GM06990 (cell line): ENCODE data around the gene HMOX2.

Source experiments
- DNase-seq: peaks from one replicate; pipeline ENCODE4 v3.0.0-alpha.2; 2011; ENCODE audit not compliant: insufficient read length; ENCODE audit errors: extremely low read depth
- H3K27me3 ChIP-seq: replicated peaks from 2 replicates; pipeline ENCODE4 v1.6.0; 2011; ENCODE audit warnings: low read length; ENCODE audit not compliant: control insufficient read depth, insufficient read depth
- H3K36me3 ChIP-seq: 2 replicates; pipeline ENCODE4 v1.5.1; 2011; ENCODE audit warnings: low read length; ENCODE audit not compliant: control insufficient read depth, insufficient read depth
- H3K4me3 ChIP-seq: replicated peaks from 2 replicates; pipeline ENCODE4 v1.5.1; 2011; ENCODE audit warnings: low read depth, mild to moderate bottlenecking, control low read depth, low read length
- CTCF ChIP-seq: IDR thresholded peaks from 2 replicates; pipeline ENCODE4 v1.5.1; 2011; ENCODE audit warnings: low read length, control low read depth, mild to moderate bottlenecking, inconsistent platforms; ENCODE audit not compliant: insufficient read depth, poor library complexity, severe bottlenecking

The HMOX2 gene

GRCh38 chr16:4433914-4434787, 42.0 kb upstream of the HMOX2 start:
- peaks cover 14% of the 10 kb centered on the region for H3K36me3 ChIP-seq
- DNase-seq: no peak
- no peak for TF ChIP-seq CTCF
- no peaks in the 10 kb centered on the region for H3K27me3 ChIP-seq
- no peak overlapping the region for H3K4me3 ChIP-seq

DNA sequence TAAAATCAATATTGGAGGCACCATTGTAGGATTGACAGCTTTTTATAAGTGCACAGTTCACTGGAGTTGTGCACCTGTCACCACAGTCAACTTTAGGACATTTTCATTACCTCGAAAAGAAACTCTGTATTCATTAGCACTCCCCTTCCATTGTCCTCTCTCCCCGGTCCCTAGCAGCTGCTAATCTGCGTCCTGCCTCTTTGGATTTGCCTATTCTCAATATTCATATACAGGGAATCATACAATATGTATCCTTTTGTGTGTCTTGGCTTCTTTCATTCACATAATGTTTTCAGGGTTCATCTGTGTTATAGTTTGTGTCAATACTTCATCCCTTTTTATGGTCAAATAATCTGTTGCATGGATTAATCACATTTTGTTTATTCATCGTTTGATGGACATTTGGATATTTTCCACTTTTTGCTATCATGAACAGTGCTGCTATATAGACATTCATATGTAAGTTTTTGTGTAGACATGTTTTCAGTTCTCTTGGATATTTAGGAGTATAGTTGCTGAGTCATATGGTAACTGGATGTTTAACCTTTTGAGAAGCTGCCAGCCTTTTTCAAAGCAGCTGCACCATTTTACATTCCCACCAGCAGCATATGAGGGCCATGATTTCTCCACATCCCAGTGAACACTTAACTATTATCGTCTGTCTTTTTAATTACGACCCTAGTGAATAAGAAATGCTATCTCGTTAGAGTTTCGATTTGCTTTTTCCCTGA, 40.7 kb upstream of the HMOX2 start:
- Histone ChIP-seq H3K4me3 (no peak overlapping the region), H3K36me3 (peaks cover 19% of the 10 kb centered on the region), H3K27me3 (no peaks in the 10 kb centered on the region)
- no peak for TF ChIP-seq CTCF
- no peak for DNase-seq

GRCh38 chr16:4437366-4437765, 38.8 kb upstream of the HMOX2 start:
- no peak for TF ChIP-seq CTCF
- DNase-seq: no peak
- Histone ChIP-seq H3K27me3 (no peaks in the 10 kb centered on the region), H3K4me3 (no peak overlapping the region), H3K36me3 (peaks cover 29% of the 10 kb centered on the region)

DNA sequence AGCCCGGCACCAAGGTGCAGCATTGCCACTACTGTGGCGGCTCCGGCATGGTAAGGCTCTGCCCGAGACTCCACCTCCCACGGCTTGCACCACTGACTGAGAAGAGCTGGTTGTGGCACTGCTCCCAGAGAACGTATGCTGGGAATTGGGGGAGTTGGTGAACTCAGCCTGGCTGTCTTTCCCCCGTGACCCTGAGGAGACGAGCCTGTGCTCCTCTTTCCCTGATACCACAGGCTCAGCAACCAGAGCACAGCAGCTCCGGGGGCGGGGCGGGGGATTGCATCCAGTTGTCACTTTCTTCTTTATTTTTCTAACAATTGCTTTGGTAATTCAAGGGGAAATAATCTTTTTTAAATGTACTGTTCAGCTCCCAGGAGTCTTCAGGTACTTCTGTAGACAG, 33.8 kb upstream of the HMOX2 start:
- H3K4me3 ChIP-seq: no peak overlapping the region
- H3K27me3 ChIP-seq: no peaks in the 10 kb centered on the region
- peaks cover 47% of the 10 kb centered on the region for H3K36me3 ChIP-seq
- no peak for TF ChIP-seq CTCF
- no peak for DNase-seq

GRCh38 chr16:4443271-4443670, 32.9 kb upstream of the HMOX2 start:
- no peak for TF ChIP-seq CTCF
- H3K4me3 ChIP-seq: no peak overlapping the region
- peaks cover 48% of the 10 kb centered on the region for H3K36me3 ChIP-seq
- no peaks in the 10 kb centered on the region for H3K27me3 ChIP-seq
- no peak for DNase-seq
